Measurements from ENCODE around the gene CEP41.

Gene CEP41

GRCh38 chr7:130415006-130415405 is 25.8 kb downstream of the CEP41 start:
- H3K4me2 ChIP-seq (ENCODE audit: low read length) = no peak overlapping the region
- H3F3A ChIP-seq (ENCODE audit: insufficient read depth, low read length) = no peaks in the 10 kb centered on the region; the same call in 1 of the 2 replicates
- no peaks in the 10 kb centered on the region for H3K4me1 ChIP-seq (ENCODE audit: insufficient read depth, low read length, severe bottlenecking)
- peaks cover 6% of the 10 kb centered on the region; the same call in 1 of the 2 replicates for H3K36me3 ChIP-seq (ENCODE audit: insufficient read depth, low read length)
- no peaks in the 10 kb centered on the region for H4K20me1 ChIP-seq (ENCODE audit: insufficient read depth, low read length)
- no peak overlapping the region for H3K4me3 ChIP-seq (ENCODE audit: low read depth, low read length, poor library complexity, severe bottlenecking)
- H3K27ac ChIP-seq (ENCODE audit: low read depth, low read length, poor library complexity, severe bottlenecking) = no peak overlapping the region
- H3K9ac ChIP-seq (ENCODE audit: low read length) = no peak overlapping the region
- no peak for TF ChIP-seq CTCF (IDR thresholded peaks at IDR 0.05; ENCODE audit: low read length)
- no peak for TF ChIP-seq EZH2 (IDR thresholded peaks at IDR 0.05; ENCODE audit: borderline replicate concordance, low read length)
- H3K9me2 ChIP-seq (ENCODE audit: low read depth, low read length) = no peaks in the 10 kb centered on the region
- no peaks in the 10 kb centered on the region for H3K79me2 ChIP-seq (ENCODE audit: insufficient read depth, low read length)
- H3K9me3 ChIP-seq (ENCODE audit: low read length) = no peaks in the 10 kb centered on the region
- no peaks in the 10 kb centered on the region for H3K27me3 ChIP-seq (ENCODE audit: insufficient read depth, low read length)
- no peak overlapping the region for H2AFZ ChIP-seq (ENCODE audit: low read length)

- no peaks in the 10 kb centered on the region; the same call in 1 of the 2 replicates for H3F3A ChIP-seq (ENCODE audit: insufficient read depth, low read length)
- no peaks in the 10 kb centered on the region for H3K9me3 ChIP-seq (ENCODE audit: low read length)
- no peaks in the 10 kb centered on the region for H3K4me1 ChIP-seq (ENCODE audit: insufficient read depth, low read length, severe bottlenecking)
- H3K79me2 ChIP-seq (ENCODE audit: insufficient read depth, low read length) = no peaks in the 10 kb centered on the region
- no peak overlapping the region for H3K27ac ChIP-seq (ENCODE audit: low read depth, low read length, poor library complexity, severe bottlenecking)
- no peaks in the 10 kb centered on the region for H3K9me2 ChIP-seq (ENCODE audit: low read depth, low read length)
- no peak for TF ChIP-seq CTCF (IDR thresholded peaks at IDR 0.05; ENCODE audit: low read length)
- TF ChIP-seq EZH2 (IDR thresholded peaks at IDR 0.05; ENCODE audit: borderline replicate concordance, low read length) = no peak
- H2AFZ ChIP-seq (ENCODE audit: low read length) = no peak overlapping the region
- H3K36me3 ChIP-seq (ENCODE audit: insufficient read depth, low read length) = peaks cover 9% of the 10 kb centered on the region; the same call in 1 of the 2 replicates
- H3K9ac ChIP-seq (ENCODE audit: low read length) = no peak overlapping the region
- H3K27me3 ChIP-seq (ENCODE audit: insufficient read depth, low read length) = no peaks in the 10 kb centered on the region
- H3K4me2 ChIP-seq (ENCODE audit: low read length) = no peak overlapping the region
- H4K20me1 ChIP-seq (ENCODE audit: insufficient read depth, low read length) = no peaks in the 10 kb centered on the region
- H3K4me3 ChIP-seq (ENCODE audit: low read depth, low read length, poor library complexity, severe bottlenecking) = no peak overlapping the region
Measured at GRCh38 chr7:130413201-130413600, 27.6 kb downstream of the CEP41 start.

GRCh38 chr7:130410868-130411541 is 29.8 kb downstream of the CEP41 start:
- H3K4me2 ChIP-seq (ENCODE audit: low read length) = no peak overlapping the region
- H3F3A ChIP-seq (ENCODE audit: insufficient read depth, low read length) = no peaks in the 10 kb centered on the region; the same call in 1 of the 2 replicates
- H3K27me3 ChIP-seq (ENCODE audit: insufficient read depth, low read length) = no peaks in the 10 kb centered on the region
- no peaks in the 10 kb centered on the region for H4K20me1 ChIP-seq (ENCODE audit: insufficient read depth, low read length)
- no peaks in the 10 kb centered on the region for H3K9me2 ChIP-seq (ENCODE audit: low read depth, low read length)
- no peak overlapping the region for H2AFZ ChIP-seq (ENCODE audit: low read length)
- TF ChIP-seq EZH2 (IDR thresholded peaks at IDR 0.05; ENCODE audit: borderline replicate concordance, low read length) (no peak), CTCF (IDR thresholded peaks at IDR 0.05; ENCODE audit: low read length) (no peak)
- H3K4me3 ChIP-seq (ENCODE audit: low read depth, low read length, poor library complexity, severe bottlenecking) = no peak overlapping the region
- H3K4me1 ChIP-seq (ENCODE audit: insufficient read depth, low read length, severe bottlenecking) = no peaks in the 10 kb centered on the region
- no peak overlapping the region for H3K9ac ChIP-seq (ENCODE audit: low read length)
- no peaks in the 10 kb centered on the region for H3K79me2 ChIP-seq (ENCODE audit: insufficient read depth, low read length)
- no peak overlapping the region for H3K27ac ChIP-seq (ENCODE audit: low read depth, low read length, poor library complexity, severe bottlenecking)
- no peaks in the 10 kb centered on the region for H3K9me3 ChIP-seq (ENCODE audit: low read length)
- peaks cover 9% of the 10 kb centered on the region; the same call in 1 of the 2 replicates for H3K36me3 ChIP-seq (ENCODE audit: insufficient read depth, low read length)

All from OCI-LY1 (cell line).